Measurements from ENCODE around the gene IFNE.

Gene IFNE

GRCh38 chr9:21522348-21522747 lies 40.2 kb upstream of the IFNE start:
- no peak for TF ChIP-seq CTCF (IDR thresholded peaks at IDR 0.05; ENCODE audit: borderline replicate concordance, insufficient read depth, low read depth, low read length)
- no peak overlapping the region for H3K4me3 ChIP-seq (ENCODE audit: low read depth, low read length)

GRCh38 chr9:21521448-21521847 lies 39.3 kb upstream of the IFNE start:
- TF ChIP-seq CTCF (IDR thresholded peaks at IDR 0.05; ENCODE audit: borderline replicate concordance, insufficient read depth, low read depth, low read length): no peak
- H3K4me3 ChIP-seq (ENCODE audit: low read depth, low read length): no peak overlapping the region

- H3K4me3 ChIP-seq (ENCODE audit: low read depth, low read length): no peak overlapping the region
- no peak for TF ChIP-seq CTCF (IDR thresholded peaks at IDR 0.05; ENCODE audit: borderline replicate concordance, insufficient read depth, low read depth, low read length)
Measured at GRCh38 chr9:21520501-21521228, 38.6 kb upstream of the IFNE start.

- TF ChIP-seq CTCF (IDR thresholded peaks at IDR 0.05; ENCODE audit: borderline replicate concordance, insufficient read depth, low read depth, low read length): no peak
Measured at GRCh38 chr9:21519855-21520434, 37.8 kb upstream of the IFNE start.

GRCh38 chr9:21516796-21517195 lies 34.7 kb upstream of the IFNE start:
- no peak overlapping the region for H3K4me3 ChIP-seq (ENCODE audit: low read depth, low read length)
- no peak for TF ChIP-seq CTCF (IDR thresholded peaks at IDR 0.05; ENCODE audit: borderline replicate concordance, insufficient read depth, low read depth, low read length)

More at GRCh38 chr9:21519855-21520434, 37.8 kb upstream of the IFNE start:
- H3K4me3 ChIP-seq (ENCODE audit: low read depth, low read length): no peak overlapping the region

GRCh38 chr9:21513431-21513830 lies 31.3 kb upstream of the IFNE start:
- H3K4me3 ChIP-seq (ENCODE audit: low read depth, low read length): no peak overlapping the region
- TF ChIP-seq CTCF (IDR thresholded peaks at IDR 0.05; ENCODE audit: borderline replicate concordance, insufficient read depth, low read depth, low read length): no peak

GRCh38 chr9:21510806-21511205 lies 28.7 kb upstream of the IFNE start:
- no peak for TF ChIP-seq CTCF (IDR thresholded peaks at IDR 0.05; ENCODE audit: borderline replicate concordance, insufficient read depth, low read depth, low read length)
- no peak overlapping the region for H3K4me3 ChIP-seq (ENCODE audit: low read depth, low read length)

Data from GM12875 (cell line).